CD4-positive, alpha-beta memory T cell (primary cell): Measurements from ENCODE around the gene TMEM52. TPM values are rescaled to one million over a fixed set of nuclear protein-coding genes. Genes with fewer than 3 reads are reported as not detected.

ENCODE experiments used
- CTCF ChIA-PET: fragments of 350-600 bp; sonication (Branson Sonifier 250); formaldehyde crosslinking; loops from one replicate; lab custom pipeline; 2021; ENCODE audit warnings: inconsistent platforms; ENCODE audit not compliant: partially characterized antibody; lab: Charles Lee
- POLR2A ChIA-PET: fragments of 350-600 bp; sonication (Branson Sonifier 250); formaldehyde crosslinking; loops from one replicate; lab custom pipeline; 2021; ENCODE audit not compliant: partially characterized antibody; lab: Charles Lee
- DNase-seq, 5 donors: peaks; one replicate each; pipeline versions ENCODE4 v3.0.0 to v3.0.0-alpha.2; 2020 to 2022; ENCODE audit warnings: mixed read lengths in 1 of 5
- H3K27ac ChIP-seq: one replicate; pipeline ENCODE4 v1.7.0; 2013; ENCODE audit warnings: low read depth, low read length
- H3K27me3 ChIP-seq: 2 replicates; pipeline ENCODE4 v1.7.0; 2013; ENCODE audit warnings: mild to moderate bottlenecking, low read length, moderate library complexity; ENCODE audit not compliant: insufficient read depth
- H3K36me3 ChIP-seq: 2 replicates; pipeline ENCODE4 v1.7.0; 2013; ENCODE audit warnings: mild to moderate bottlenecking, low read length, moderate library complexity; ENCODE audit not compliant: insufficient read depth
- H3K4me1 ChIP-seq: 2 replicates; pipeline ENCODE4 v1.7.0; 2013; ENCODE audit warnings: mild to moderate bottlenecking, low read length, moderate library complexity; ENCODE audit not compliant: insufficient read depth
- H3K4me3 ChIP-seq, 2 donors: one replicate each; pipeline ENCODE4 v1.7.0; 2013; ENCODE audit warnings: low read length in 2 of 2, mild to moderate bottlenecking in 1 of 2
- H3K9me3 ChIP-seq, 2 donors: one replicate each; pipeline ENCODE4 v1.7.0; 2013; ENCODE audit warnings: low read length in 2 of 2, control low read depth in 1 of 2; ENCODE audit not compliant: control insufficient read depth in 1 of 2
- H3K27ac Mint-ChIP-seq, 7 donors: one replicate each; pipeline ENCODE4 v1.8.0; 2020 to 2021; ENCODE audit warnings: mixed read lengths in 7 of 7, mild to moderate bottlenecking in 6 of 7, inconsistent platforms in 3 of 7, moderate library complexity in 3 of 7
- H3K27me3 Mint-ChIP-seq, 2 donors: one replicate each; pipeline ENCODE4 v1.8.0; 2020 to 2021; ENCODE audit warnings: mixed read lengths in 2 of 2
- H3K36me3 Mint-ChIP-seq, 2 donors: one replicate each; pipeline ENCODE4 v1.8.0; 2020 to 2021; ENCODE audit warnings: mixed read lengths in 2 of 2, inconsistent platforms in 1 of 2, mild to moderate bottlenecking in 1 of 2
- H3K4me1 Mint-ChIP-seq, 4 donors: one replicate each; pipeline ENCODE4 v1.8.0; 2020 to 2021; ENCODE audit warnings: mixed read lengths in 4 of 4, mild to moderate bottlenecking in 1 of 4
- H3K4me3 Mint-ChIP-seq, 8 donors: one replicate each; pipeline ENCODE4 v1.8.0; 2020 to 2021; ENCODE audit warnings: mixed read lengths in 8 of 8, mild to moderate bottlenecking in 7 of 8, moderate library complexity in 6 of 8, inconsistent platforms in 3 of 8
- H3K9me3 Mint-ChIP-seq, 8 donors: one replicate each; pipeline ENCODE4 v1.8.0; 2020 to 2021; ENCODE audit warnings: mixed read lengths in 8 of 8, mild to moderate bottlenecking in 5 of 8, inconsistent platforms in 3 of 8, moderate library complexity in 1 of 8
- intact Hi-C: fragments of 100-400 bp; cut with micrococcal nuclease; formaldehyde crosslinking; loops from one replicate; pipeline ENCODE4 v1.15.1; 2023
- polyA plus RNA-seq, 2 donors: library from polyadenylated mRNA; unstranded; fragments of 300-500 nt; fragmentation: Illumina TruSeq; gene quantifications; one replicate each; pipeline ENCODE4 v1.2.3, GENCODE V29; 2021
- total RNA-seq, 2 experiments: library from RNA; stranded (reverse); gene quantifications; one replicate each; pipeline ENCODE4 v1.2.3, GENCODE V29; 2021

Gene TMEM52
- total and polyA plus RNA-seq, 4 experiments from 2014 or later: 0.55 TPM; not detected in 3

DNA sequence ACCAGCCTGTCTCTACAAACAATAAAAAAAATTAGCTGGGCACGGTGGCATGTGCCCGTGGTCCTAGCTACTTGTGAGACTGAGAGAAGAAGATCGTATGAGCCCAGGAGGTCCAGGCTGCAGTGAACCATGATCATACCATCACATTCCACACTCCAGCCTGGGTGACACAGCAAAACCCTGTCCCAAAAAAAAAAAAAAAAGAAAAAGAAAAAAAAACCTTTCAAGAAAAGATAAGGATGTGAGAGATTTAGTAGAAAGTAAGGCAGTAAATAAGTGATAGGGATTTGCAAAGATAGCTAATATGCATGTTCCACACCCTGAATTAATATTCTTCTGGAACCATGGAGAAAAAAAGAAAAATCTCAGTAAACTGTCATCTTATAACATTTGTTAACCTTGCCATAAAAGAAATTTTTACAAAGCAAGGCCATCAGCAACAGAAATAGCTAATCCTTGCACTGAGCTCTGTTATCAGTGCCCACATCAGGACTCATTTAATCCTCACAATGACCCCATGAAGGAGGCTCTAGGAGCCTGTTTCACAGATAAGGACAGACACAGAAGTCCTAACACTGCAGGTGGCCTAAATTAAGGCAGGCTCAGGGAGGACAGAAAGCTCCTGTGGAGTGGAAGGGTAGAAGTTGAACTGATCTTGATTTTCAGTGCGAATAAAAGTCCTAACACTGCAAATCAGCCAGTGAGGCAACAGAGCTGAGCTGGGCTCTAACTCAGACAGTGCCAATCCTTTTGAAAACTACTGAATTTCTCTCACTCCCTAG lies 35.8 kb downstream of the TMEM52 start:
- Mint-ChIP-seq H3K27me3 (no peaks in the 10 kb centered on the region), H3K4me1 (peaks cover 51 to 86% (median 69%) of the 10 kb centered on the region in 4 donors), H3K27ac (peak overlapping the region in 6 of 7 donors; percentile 27 to 91 (median 66)), H3K9me3 (peaks cover 0 to 2% (median 0%) of the 10 kb centered on the region in 8 donors), H3K36me3 (peaks cover 15 to 33% of the 10 kb centered on the region in 2 donors), H3K4me3 (peak overlapping the region in 7 of 8 donors; percentile 17 to 67 (median 50))
- H3K36me3 ChIP-seq: peaks cover 5% of the 10 kb centered on the region
- no peaks in the 10 kb centered on the region for H3K27me3 ChIP-seq
- intact Hi-C loops: loop anchor here (10.0 kb wide), 1 partner anchor 58 kb away; no protein-coding TSS in a partner anchor
- peaks cover 93% of the 10 kb centered on the region for H3K4me1 ChIP-seq
- H3K4me3 ChIP-seq: no peak overlapping the region
- no peak for DNase-seq
- H3K27ac ChIP-seq: no peak overlapping the region
- ChIA-PET CTCF (interaction anchor here (0.7 to 1.3 kb wide), 5 partner anchors 11 to 253 kb away, joined by 3 to 4 read pairs (median 3); no protein-coding TSS in a partner anchor), POLR2A (interaction anchor here (0.7 to 1.4 kb wide), 3 partner anchors 8 to 103 kb away, joined by 3 to 6 read pairs (median 3); no protein-coding TSS in a partner anchor)
- no peaks in the 10 kb centered on the region for H3K9me3 ChIP-seq

DNA sequence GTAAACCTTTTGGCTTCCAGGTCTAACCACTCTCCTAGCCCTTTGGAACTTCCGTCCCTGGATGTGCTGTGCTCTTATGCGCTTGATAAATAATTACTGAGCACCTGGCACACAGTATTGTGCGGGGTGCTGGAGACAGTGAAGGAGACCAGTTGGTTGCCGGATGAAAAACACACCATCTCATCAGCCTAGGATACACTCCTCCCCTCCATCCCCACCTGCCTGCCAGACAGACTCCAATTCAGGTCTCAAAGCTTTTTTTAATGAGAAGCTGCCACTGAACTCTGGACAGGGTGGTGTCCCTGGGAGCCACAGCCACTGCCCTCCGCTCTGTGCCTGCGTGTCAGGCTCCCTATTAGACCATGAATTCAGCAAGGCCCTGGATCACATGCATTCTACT lies 37.4 kb downstream of the TMEM52 start:
- peaks cover 50 to 81% (median 66%) of the 10 kb centered on the region in 4 donors for H3K4me1 Mint-ChIP-seq
- no peaks in the 10 kb centered on the region for H3K27me3 Mint-ChIP-seq
- H3K36me3 ChIP-seq: peaks cover 6% of the 10 kb centered on the region
- intact Hi-C loops: loop anchor here (10.0 kb wide), 1 partner anchor 57 kb away; no protein-coding TSS in a partner anchor
- DNase-seq: no peak
- H3K27me3 ChIP-seq: no peaks in the 10 kb centered on the region
- H3K4me3 ChIP-seq: no peak overlapping the region
- peaks cover 17 to 40% of the 10 kb centered on the region in 2 donors for H3K36me3 Mint-ChIP-seq
- H3K27ac Mint-ChIP-seq: peak overlapping the region; percentile 26 to 88 (median 59)
- H3K9me3 Mint-ChIP-seq: peaks cover 0 to 3% (median 0%) of the 10 kb centered on the region in 8 donors
- H3K4me3 Mint-ChIP-seq: peak overlapping the region in 7 of 8 donors; percentile 28 to 75 (median 58)
- peaks cover 90% of the 10 kb centered on the region for H3K4me1 ChIP-seq
- no peak overlapping the region for H3K27ac ChIP-seq
- CTCF ChIA-PET: interaction anchor here (1.1 kb wide), 1 partner anchor 24 kb away, joined by 3 read pairs; no protein-coding TSS in a partner anchor
- POLR2A ChIA-PET: interaction anchor here (1.6 kb wide), 1 partner anchor 12 kb away, joined by 7 read pairs; no protein-coding TSS in a partner anchor
- H3K9me3 ChIP-seq: no peaks in the 10 kb centered on the region

DNA sequence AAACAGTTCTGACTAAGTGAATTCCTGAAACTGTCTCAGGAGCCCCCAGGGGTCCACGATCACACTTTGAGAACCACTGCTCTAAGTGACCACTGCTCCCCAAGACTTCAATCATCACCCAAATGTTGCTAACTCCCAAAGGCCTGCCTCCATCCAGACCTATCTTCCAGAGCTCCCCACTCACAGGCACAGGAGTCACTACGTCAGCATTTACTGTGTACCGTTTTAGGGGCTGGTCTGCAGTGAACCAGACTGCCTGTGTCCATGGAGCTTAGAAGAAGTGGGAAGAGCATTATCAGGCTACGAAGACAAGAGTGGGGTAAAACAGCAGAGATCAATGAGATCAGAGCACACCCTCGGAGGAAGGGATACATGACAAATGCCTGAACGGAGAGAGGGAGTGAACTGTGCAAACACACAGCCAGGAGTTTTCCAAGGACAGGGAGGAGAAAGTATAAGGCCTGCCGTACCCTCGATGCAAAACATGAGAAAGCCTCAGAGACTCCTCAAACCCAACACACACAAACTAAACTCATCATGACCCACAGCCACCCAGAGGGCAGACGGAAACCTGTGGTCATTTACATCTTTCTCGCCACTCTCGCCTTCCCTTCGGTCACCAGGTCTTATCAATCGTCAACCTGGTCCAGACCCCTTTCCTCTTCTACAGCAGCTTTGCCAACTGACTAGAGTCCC lies 38.3 kb downstream of the TMEM52 start:
- DNase-seq: no peak
- peaks cover 90% of the 10 kb centered on the region for H3K4me1 ChIP-seq
- Mint-ChIP-seq H3K4me3 (peak overlapping the region in 7 of 8 donors; percentile 14 to 75 (median 58)), H3K27ac (peak overlapping the region; percentile 57 to 87 (median 77)), H3K27me3 (no peaks in the 10 kb centered on the region), H3K9me3 (peaks cover 0 to 3% (median 0%) of the 10 kb centered on the region in 8 donors), H3K36me3 (peaks cover 22 to 47% of the 10 kb centered on the region in 2 donors), H3K4me1 (peaks cover 53 to 85% (median 69%) of the 10 kb centered on the region in 4 donors)
- no peak overlapping the region for H3K27ac ChIP-seq
- no peak overlapping the region for H3K4me3 ChIP-seq
- peaks cover 14% of the 10 kb centered on the region for H3K36me3 ChIP-seq
- H3K27me3 ChIP-seq: no peaks in the 10 kb centered on the region
- intact Hi-C loops: loop anchor here (10.0 kb wide), 1 partner anchor 56 kb away; no protein-coding TSS in a partner anchor
- CTCF ChIA-PET: interaction anchor here (1.1 to 1.6 kb wide), 2 partner anchors 25 to 26 kb away, joined by 3 to 5 read pairs; no protein-coding TSS in a partner anchor
- POLR2A ChIA-PET: interaction anchor here (1.6 kb wide), 1 partner anchor 11 kb away, joined by 7 read pairs; no protein-coding TSS in a partner anchor
- H3K9me3 ChIP-seq: no peaks in the 10 kb centered on the region

DNA sequence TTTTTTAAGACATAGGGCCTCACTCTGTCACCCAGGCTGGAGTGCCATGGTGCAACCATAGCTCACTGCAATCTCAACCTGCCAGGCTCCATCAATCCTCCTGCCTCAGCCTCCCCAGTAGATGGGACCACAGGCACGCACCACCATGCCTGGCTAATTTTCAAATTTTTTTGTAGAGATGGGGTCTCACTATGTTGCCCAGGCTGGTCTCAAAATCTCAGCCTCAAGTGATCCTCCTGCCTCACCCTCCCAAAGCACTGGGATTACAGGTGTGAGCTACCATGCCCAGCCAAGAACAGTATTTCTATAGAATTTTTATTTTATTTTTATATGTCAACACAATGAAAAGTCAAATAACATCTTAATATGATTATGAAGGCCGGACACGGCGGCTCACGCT lies 39.1 kb downstream of the TMEM52 start:
- Histone ChIP-seq H3K36me3 (peaks cover 14% of the 10 kb centered on the region), H3K4me3 (no peak overlapping the region), H3K27me3 (no peaks in the 10 kb centered on the region), H3K9me3 (no peaks in the 10 kb centered on the region), H3K4me1 (peaks cover 92% of the 10 kb centered on the region), H3K27ac (no peak overlapping the region)
- Mint-ChIP-seq H3K9me3 (peaks cover 0 to 3% (median 0%) of the 10 kb centered on the region in 8 donors), H3K4me3 (peak overlapping the region in 2 of 8 donors; percentile 43 to 47), H3K4me1 (peaks cover 60 to 93% (median 76%) of the 10 kb centered on the region in 4 donors), H3K36me3 (peaks cover 26 to 53% of the 10 kb centered on the region in 2 donors), H3K27me3 (no peaks in the 10 kb centered on the region), H3K27ac (peak overlapping the region in 1 of 7 donors; percentile 35)
- no peak for DNase-seq
- intact Hi-C loops: loop anchor here (10.0 kb wide), 1 partner anchor 55 kb away; no protein-coding TSS in a partner anchor
- ChIA-PET CTCF (interaction anchor here (1.0 to 1.6 kb wide), 2 partner anchors 9 to 26 kb away, joined by 3 to 5 read pairs; no protein-coding TSS in a partner anchor), POLR2A (no interaction called here)

DNA sequence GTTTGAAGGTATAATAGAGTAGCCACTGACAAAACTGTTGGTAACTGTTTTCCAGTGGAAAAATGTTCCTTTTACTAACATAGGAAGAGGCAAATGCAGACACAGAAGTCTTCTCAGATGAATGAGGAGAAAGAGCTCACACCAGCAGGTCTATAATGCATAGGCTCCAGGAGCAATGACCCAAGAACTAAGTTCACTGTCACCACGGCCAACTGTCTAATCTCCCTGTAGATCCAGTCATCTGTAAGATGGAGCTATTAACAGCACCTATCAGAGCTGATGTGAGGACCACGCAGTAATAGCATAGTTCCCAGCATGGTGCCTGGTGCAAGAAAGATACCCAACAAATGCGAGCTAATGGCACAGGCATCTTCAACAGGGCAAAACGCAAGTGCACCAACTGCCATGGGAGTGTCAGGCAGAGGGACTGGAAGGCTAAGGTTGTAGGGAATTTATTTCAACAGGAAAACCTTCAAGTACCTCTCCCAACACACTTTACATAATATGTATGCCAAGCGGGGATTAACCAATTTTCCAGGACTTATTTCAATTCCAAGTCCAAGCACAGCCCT lies 41.1 kb downstream of the TMEM52 start:
- Mint-ChIP-seq H3K4me1 (peaks cover 60 to 92% (median 78%) of the 10 kb centered on the region in 4 donors), H3K9me3 (peaks cover 0 to 3% (median 0%) of the 10 kb centered on the region in 8 donors), H3K27me3 (no peaks in the 10 kb centered on the region), H3K36me3 (peaks cover 27 to 50% of the 10 kb centered on the region in 2 donors), H3K27ac (peak overlapping the region; percentile 12 to 93 (median 44)), H3K4me3 (peak overlapping the region in 7 of 8 donors; percentile 10 to 70 (median 36))
- H3K4me1 ChIP-seq: peaks cover 87% of the 10 kb centered on the region
- no peak for DNase-seq
- peaks cover 20% of the 10 kb centered on the region for H3K36me3 ChIP-seq
- H3K9me3 ChIP-seq: no peaks in the 10 kb centered on the region
- H3K27me3 ChIP-seq: no peaks in the 10 kb centered on the region
- ChIA-PET POLR2A (interaction anchor here (0.8 to 1.5 kb wide), 2 partner anchors 11 to 98 kb away, joined by 3 read pairs; no protein-coding TSS in a partner anchor), CTCF (interaction anchor here (1.1 kb wide), 1 partner anchor 19 kb away, joined by 3 read pairs; no protein-coding TSS in a partner anchor)
- no peak overlapping the region for H3K4me3 ChIP-seq
- no peak overlapping the region for H3K27ac ChIP-seq
- intact Hi-C loops: no loop called here

DNA sequence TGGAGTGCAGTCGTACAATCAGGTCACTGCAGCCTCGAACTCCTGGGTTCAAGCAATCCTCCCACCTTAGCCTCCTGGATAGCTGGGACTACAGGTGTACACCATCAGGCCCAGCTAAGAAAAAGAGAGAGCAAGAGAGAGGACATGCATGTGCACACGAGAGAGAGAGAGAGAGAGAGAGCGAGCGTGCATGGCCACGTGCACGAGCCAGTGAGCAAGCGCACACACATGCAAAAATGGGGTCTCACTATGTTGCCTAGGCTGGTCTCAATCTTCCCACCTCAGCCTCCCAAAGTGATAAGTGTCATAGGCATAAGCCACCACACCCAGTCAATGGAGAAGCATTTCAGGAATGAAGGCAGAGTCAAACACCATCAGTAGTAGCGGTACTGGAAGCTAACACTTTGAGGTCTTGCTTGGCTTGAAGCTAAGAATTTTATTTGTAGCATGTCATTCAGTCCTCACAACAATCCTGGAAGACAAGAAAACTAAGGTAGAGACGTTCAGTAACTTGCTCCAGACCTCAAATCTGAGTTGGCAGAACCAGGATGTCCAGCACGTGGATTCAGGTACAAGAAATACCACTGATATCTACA lies 42.6 kb downstream of the TMEM52 start:
- intact Hi-C loops: no loop called here
- Histone ChIP-seq H3K4me3 (no peak overlapping the region), H3K9me3 (no peaks in the 10 kb centered on the region), H3K4me1 (peaks cover 88% of the 10 kb centered on the region), H3K27me3 (no peaks in the 10 kb centered on the region), H3K27ac (peak overlapping the region; percentile 30), H3K36me3 (peaks cover 28% of the 10 kb centered on the region)
- ChIA-PET POLR2A (interaction anchor here (0.6 to 1.1 kb wide), 2 partner anchors 9 to 33 kb away, joined by 4 to 5 read pairs; no protein-coding TSS in a partner anchor), CTCF (no interaction called here)
- Mint-ChIP-seq H3K27ac (peak overlapping the region; percentile 58 to 87 (median 79)), H3K4me3 (peak overlapping the region in 6 of 8 donors; percentile 26 to 80 (median 62)), H3K9me3 (peaks cover 0 to 1% (median 0%) of the 10 kb centered on the region in 8 donors), H3K27me3 (no peaks in the 10 kb centered on the region), H3K36me3 (peaks cover 34 to 60% of the 10 kb centered on the region in 2 donors), H3K4me1 (peaks cover 64 to 92% (median 80%) of the 10 kb centered on the region in 4 donors)
- DNase-seq: no peak
